ENCODE data around the gene ORM1.
"Not testable (repeated sequence)": the region's sequence is repeated elsewhere in the genome, so short reads cannot be mapped to it uniquely, and the experiment has no call there.

ORM1 gene

DNA sequence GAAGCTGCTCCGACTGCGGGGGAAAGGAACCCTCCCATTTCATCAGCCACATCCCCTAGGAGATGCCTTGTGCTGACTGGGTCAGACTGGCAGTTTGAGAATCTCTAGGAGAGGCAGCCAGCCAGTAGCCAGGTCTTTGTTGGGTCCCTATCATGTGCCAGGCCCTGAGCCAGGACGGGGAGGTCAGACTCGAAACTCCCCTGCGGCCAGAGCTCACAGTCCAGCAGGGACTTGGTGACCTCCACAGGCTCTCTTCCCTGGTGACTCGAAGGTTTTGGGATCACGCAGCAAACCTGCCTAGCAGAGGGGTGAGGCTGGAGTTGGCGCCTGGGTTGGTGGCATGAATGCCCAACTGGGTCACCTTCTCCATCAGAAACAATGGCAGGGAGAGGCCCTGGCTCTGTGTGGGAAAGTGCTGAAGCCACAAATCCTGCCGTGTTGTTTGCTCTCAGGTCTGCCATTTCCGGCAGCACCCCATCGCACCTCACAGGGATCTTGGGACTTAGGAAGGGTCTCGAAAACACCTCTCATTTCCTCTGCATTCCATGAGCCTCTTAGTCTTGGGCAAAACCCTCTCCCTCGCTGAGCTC is 14.4 kb upstream of the ORM1 start:
- DNase-seq: no peak

GRCh38 chr9:114309096-114309495 is 13.8 kb upstream of the ORM1 start:
- no peak for DNase-seq

- no peak for DNase-seq
Measured at GRCh38 chr9:114310471-114311450, 12.1 kb upstream of the ORM1 start.

GRCh38 chr9:114311571-114312512 is 11.1 kb upstream of the ORM1 start:
- DNase-seq: no peak

DNA sequence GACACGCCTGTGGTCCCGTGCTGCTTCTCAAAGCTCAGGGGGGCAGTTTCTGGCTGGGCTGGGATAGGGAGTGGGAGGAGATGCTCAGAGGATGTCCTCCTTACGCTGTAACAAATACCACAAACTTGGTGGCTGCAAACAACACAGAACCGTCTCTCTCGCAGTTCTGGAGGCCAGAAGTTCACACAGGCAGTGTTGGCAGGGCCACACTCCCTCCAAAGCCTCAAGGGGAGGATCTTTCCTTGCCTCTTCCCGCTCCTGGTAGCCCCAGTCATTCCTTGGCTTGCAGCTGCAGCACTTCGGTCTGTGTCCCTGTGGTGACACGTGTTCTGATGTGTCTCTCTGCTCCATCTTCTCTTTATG is 10.4 kb upstream of the ORM1 start:
- DNase-seq: no peak

DNA sequence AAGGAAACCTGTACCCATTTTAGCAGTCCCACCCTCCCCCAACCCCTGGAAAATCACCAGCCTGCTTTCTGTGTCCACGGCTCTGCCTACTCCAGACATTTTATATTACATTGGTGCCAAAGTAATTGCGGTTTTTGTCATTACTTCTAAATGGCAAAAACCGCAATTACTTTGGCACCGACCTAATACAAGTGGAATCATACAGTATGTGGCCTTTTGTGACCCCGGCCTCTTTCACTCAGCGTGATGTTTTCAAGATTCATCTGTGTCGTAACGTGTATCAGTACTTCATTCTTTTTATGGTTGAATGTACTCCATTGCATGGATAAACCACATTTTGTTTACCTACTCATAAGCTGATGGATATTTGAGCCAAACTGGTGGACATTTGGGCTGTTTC is 9.7 kb upstream of the ORM1 start:
- DNase-seq: no peak

DNA sequence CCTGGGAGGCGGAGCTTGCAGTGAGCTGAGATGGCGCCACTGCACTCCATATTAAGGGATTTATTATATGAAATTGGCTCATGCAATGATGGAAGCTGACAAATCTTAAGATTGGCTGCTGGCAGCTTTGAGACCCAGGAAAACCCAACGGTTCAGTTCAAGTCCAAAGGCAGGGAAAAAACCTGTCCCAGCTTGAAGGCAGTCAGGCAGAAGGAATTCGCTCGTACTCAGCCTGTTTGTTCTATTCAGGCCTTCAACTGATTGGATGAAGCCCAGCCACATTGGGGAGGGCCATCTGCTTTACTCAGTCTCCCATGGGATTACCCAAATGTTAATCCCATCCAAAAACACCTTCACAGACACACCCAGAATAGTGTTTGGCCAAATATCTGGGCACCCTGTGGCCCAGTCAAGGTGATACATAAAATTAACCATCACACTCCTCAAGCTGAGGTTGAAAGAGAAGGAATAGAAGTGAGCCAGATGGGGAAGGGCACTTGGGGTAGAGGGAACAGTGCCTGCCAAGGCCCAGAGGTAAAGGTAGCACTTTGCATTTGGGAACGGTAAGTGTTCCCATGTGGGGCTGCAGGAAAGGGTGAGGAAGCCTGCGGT is 8.5 kb upstream of the ORM1 start:
- no peak for DNase-seq

DNA sequence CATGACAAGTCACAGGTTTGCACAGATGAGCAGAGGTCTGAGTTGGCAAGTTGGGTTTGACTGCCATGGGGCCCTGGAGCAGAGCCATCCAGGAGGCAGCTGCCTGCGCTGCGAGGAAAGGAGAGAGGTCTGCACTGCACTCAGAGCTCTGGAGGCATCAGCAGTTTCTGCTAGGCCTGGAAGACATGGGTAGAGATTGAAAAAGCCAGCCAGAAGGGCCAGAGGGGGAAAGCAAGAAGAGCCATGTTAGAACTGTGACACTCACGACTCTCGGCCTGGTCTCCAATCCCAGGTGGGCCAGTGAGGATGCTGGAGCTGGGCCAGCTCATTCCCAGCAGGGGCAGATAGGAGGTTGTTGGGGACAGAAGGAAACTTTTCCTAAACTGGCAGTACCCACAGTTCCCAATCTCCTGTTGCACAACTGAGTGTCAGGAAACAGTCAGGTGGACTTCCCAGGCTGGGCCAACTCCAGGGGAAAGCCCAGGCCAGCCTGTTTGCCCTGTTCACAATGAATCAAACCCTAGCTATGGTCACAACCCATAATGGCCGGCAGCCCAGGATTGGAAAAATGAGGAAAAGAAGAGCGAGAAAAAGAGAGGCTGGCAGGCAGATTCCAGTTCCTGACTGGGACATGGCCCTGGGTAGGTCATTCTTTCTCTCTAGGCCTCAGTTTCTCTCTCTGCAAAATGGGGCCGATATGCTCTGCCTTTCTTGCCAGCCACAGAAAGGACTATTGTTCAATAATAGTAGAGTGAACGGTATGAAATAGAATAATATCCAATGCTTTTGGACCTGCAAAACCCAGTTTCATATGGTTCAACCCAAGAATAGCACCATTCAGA is 7.8 kb upstream of the ORM1 start:
- DNase-seq: no peak

DNA sequence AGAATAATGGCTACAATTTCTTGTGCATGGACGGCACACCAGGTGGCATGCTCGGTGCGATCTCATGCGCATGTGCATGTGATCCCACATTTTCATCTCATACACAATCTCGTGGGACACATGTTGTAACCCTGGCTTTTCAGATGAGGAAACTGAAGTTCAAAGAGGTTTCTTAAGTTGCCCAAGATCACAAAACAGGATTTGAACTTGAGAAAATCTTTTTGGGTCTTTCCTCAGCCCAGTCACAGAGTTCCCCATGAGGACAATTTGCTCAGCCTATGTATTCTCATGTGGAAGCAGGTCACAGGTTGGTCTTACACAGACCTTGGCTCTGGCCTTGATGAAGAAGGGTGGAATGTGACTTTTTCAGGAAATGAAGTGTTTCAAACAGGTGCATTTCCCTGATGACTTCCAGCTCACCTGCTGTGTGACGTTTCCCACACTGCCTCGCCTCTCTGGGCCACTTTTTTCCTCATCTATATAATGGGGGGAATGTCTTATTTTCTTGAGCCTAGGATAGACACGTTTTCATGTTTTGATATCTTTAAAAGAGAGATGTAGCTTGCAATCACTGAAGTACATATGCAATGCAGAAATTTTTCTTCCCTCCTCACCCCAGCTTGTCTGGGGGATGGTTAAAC is 7.1 kb upstream of the ORM1 start:
- DNase-seq: no peak

- DNase-seq: no peak
Measured at GRCh38 chr9:114316605-114317230, 6.2 kb upstream of the ORM1 start.

GRCh38 chr9:114317665-114318357 is 5.1 kb upstream of the ORM1 start:
- DNase-seq: no peak

- DNase-seq: no peak
Measured at GRCh38 chr9:114318416-114318815, 4.5 kb upstream of the ORM1 start.

DNA sequence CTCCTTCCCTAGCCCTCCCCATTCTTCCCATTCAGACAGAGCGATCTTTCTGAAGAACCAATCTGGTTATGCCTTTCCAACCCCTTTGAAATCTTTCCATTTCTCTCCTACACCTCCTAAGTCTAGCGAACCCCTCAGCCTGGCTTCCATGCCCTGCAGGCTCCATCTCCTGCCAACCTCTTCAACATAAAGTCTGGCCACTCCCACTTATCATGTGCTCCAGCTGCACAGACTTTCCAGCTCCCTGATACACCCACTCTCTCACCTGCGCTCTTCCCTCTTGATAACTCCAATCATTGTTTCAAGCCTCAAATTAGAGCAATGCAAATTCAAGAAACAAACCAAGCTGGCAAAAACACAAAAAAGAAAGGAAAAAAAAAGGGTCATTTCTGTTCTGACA is 3.8 kb upstream of the ORM1 start:
- DNase-seq: no peak

GRCh38 chr9:114320710-114321109 is 2.2 kb upstream of the ORM1 start:
- not testable (repeated sequence) for DNase-seq

- no peak for DNase-seq
Measured at GRCh38 chr9:114321759-114322158, 1.1 kb upstream of the ORM1 start.

DNA sequence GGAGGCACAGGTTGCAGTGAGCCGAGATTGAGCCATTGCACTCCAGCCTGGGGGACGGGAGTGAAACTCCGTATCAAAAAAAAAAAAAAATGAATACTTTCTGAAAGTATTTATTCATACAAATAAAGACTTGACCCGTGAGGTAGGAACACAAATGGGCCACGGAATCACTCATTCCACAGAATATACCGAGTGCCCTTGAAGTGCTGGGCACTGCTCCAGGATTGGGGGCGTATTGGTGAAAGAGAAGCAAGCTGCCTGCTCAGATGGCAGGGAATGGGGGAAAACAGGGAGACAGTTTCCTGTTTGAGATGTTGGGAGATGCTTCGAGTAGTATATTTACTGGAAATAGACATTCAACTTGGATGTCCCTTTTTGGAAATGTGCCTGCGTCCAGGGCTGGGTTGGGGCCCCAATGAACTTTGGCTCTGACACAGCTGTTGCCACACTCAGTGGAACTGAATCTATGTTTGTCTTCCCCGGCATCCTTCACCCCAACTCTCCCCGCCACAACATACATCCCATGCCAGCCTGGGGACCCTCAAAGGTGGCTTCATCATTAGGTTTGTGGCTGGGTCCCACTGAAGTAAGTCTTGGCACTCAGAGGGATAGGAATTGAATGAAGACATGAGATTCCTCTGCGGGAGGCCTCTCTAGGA is 609 bp upstream of the ORM1 start:
- not testable (repeated sequence) for DNase-seq

GRCh38 chr9:114323849-114324248 is 951 bp downstream of the ORM1 start:
- DNase-seq: not testable (repeated sequence)

DNA sequence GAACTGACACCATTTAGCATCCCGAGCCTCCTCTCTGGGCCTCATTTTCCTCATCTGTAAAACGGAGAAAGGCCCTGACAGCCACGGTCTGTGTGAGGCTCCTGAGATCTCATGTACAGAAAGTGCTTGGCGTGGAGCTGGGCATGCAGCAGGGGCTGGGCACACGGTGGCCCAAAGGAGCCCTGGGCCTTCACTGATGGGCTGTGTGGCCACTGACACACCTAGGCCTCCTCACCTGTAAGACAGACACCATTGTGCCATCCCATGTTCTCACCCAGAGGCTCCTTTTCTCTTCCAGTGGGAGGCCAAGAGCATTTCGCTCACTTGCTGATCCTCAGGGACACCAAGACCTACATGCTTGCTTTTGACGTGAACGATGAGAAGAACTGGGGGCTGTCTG is 1.6 kb downstream of the ORM1 start:
- no peak for DNase-seq

- DNase-seq: not testable (repeated sequence)
Measured at GRCh38 chr9:114324965-114325364, 2.1 kb downstream of the ORM1 start.
